NCI-H146 treated with DMSO at 0.1 percent for 48 hours (cell line): ENCODE results near the gene HOXC10.

Source experiments
- DNase-seq: peaks from one replicate; lab custom pipeline; 2025; ENCODE audit not compliant: unreplicated experiment; lab: John Stamatoyannopoulos, UW

The HOXC10 gene

DNA sequence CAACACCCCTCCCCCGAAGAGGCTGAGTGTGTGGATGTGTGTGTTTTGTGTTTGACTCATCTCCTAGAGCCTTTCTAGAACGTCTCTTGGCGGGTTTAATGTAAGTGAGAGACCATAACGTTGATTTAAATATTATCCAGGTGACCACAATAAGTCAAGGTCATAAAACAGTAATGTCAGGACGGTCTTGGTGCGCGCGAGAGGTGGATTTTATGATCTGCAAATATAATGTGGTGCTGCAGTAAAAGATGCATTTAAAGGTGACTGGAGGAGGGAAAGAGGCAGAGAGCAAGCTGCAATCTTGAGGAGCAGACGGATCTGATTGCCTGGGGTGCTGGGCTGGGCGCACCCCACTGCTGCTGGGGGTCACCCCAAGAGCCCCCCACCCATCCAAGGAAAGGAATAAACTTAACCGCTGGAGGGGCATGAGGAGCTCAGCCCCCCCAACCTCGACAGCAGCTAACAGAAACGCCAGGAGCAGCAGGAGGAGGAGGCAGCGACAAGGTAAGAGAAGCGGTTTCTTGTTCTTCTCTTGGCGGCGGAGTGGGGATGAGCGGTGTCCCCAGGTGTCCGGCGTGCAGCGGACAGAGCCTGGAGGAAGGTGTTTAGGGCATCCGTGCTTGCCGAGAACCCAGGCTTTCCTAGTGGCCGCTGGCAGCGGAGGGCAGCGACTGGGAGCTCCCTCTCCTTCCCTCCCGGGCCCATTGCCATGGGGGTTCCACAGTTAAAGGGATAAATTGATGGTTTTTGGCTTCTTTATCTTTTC lies 5.5 kb downstream of the HOXC10 start:
- no peak for DNase-seq

DNA sequence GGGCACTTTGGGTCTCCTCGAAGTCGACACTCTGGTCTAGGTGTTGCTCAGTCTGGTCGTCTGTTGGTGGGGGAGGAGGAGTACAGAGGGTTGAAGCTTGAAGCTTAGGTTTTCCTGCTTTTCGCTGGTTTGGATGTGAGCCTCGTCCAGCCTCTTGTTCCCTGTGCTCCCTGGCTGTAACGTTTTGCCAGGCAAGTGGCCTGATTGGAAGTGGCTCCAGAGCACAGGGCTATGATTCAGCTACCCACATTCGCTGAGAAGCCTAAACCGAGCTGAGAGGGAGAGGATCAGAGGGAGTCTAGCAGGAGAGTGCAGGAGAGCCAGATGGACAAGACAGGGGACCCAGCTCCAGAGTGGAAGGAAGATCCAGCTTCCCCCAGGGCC lies 6.1 kb downstream of the HOXC10 start:
- DNase-seq = no peak

DNA sequence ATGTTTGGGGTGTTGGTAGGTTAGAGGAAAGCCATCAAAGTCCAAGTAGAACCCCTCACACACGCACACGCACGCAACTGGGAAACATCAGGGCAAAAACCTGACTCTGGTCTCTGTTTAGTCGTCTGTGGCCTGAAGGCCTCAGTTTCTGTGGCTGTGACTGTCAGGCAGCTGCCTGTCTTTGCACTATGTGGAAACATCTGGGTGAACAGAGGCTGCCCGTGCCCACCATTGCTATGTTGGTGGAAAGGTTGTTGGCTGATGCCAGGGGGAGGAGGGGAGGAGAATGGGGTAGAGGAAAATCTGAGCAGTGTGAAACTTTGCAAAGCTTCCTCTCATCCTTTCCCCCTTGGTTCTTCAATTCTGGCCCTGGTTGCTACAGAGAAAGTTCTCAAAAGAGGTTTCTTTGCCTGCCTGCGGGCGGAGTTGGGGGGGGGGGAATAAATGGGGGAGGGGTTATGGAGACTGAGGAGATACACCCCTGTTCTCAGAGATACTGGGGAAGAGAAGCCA lies 7.5 kb downstream of the HOXC10 start:
- DNase-seq = no peak

DNA sequence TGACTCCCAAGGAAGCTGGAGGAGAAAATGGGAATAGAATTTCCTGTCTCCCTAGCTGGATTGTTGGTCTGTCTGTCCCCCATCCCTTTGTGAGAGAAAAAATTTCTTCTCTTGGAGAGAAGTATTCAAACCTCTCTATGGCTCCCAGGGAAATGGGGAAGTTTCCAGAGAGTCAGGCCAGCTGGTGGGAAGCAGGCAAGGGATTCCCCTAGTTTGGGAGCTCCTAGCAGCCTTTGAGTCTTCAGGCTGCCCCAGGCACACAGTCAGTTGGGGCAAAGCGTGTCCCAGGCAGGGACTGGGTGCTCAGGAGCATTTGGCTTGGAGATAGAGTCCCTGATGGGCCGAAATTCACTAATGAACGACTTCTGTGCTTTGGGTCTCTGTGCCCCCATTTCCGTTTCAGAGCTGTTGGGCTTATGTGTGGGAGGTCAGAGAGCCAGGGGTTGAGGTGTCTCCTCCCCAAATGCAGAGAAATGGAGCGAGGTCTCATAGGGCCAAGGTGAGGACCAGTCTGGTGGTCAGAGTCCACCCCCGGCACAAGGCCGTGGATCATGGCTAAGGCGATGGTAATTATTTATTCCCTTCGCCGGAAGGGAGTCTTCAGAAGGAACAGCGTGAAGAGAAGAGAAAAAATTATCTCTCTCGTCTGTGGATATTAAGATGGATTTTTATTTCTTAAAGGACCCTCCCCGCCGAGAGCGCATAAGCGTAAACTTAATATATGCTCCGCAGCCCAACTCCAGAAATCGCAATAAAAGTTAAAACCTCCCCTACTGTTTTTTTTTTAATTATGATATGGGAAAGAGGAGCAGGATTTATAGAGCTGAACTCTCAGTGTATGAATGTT lies 8.4 kb downstream of the HOXC10 start:
- no peak for DNase-seq

DNA sequence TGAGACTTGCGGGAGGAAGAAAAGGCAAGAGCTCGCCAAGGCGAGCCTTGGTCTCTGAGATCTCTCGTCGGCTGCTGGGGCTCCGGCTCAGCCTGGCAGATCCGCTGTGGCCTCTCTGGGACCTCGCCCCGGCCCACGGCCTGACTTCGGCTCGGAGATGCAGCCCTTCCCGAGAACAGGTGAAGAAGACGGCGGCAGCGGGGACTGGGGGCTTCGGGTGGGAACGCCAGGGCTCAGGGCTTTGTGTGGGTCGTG lies 9.0 kb downstream of the HOXC10 start:
- no peak for DNase-seq

DNA sequence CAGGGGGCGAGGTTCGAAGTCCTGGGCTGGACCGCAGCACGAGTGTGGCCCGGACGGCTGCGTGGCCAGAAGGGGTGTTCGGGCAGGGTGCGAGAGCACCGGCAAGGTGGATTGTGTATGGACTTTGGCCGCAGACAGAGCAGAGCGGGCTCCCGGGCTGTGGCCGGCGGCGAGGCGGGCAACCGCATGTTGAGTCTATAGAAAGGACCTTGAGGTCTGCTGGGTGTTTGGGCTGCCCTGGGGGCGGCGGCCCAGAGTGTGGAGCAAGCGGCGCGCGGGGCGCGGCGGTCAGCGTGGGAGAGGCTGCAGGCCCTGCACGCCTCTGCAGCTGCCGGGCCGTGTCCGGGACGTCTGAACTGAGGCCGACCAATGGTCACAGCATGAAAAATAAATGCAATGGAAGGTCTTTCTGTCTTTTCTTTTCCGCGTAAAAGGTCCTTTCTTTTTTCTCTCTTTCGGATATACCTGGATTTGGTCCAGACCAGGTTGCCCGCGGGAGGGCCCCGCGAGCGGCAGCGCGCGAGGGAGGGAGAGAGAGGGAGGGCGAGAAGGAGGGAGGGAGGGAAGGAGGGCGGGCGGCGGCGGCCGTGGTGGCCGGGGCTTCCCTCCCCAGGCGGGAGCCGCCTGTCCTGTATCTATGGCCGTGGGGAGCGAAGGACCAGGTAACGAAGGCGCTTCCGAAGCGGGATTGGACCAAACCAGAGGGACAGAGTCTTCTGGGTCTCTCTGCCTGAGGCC lies 9.5 kb downstream of the HOXC10 start:
- no peak for DNase-seq

DNA sequence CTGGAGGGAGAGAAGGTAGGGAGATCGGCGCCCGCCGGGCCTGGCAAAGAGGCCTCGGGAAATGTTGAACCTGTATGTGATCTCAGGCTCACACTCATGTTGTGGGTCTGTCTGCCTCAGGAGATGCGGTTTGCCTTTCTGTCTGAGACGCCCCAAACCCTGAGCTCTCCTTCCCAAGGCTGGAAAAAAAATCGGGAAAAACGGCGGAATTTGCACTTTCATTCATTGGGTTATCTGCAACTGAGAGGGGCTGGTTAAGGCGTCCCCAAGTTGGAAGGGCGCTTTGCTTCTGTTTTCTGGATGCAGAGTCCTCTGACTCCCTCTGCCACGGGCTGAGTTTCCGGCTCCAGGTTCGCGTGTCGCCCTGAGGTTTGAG lies 10.0 kb downstream of the HOXC10 start:
- no peak for DNase-seq

DNA sequence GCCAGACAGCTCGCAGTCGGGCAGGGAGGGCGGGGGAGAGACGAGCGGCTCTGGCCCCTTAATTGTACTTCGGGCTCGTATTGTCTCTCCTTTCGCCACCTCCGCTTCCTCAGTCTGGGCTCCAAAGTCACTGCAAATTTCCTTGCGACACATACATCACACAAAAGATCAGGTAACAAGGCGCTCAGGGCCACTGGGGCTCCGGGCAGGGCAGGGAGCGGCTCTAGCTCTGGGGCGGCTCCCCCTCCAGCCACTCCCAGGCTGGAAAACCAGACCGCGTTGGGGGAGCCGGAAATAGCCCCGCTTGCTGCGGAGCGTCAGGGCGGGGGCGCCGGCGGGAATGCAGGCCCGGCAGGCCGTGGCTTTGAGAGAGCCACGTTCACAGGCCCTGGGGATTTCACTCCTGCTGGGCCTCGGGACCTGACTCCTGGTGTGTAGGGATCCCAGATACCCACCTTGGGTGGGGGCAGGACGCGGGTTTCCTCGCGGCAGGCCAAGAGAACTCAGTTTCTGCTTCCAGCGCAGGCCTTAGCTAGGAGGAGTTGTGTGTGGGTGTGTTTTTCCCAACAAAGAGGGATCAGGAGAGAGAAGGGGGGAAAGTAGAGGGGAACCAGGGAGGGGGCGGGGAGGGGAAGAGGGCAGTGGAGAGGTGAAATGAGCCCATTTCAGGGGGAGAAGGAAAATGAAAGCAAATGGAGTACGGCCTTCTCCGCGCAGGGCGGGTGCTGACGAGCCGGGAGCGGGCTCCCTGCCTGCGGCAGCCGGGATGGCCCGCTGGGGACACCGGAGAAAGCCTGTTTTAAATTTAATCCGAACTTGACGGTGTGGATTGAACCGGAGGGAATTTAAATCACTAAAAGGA lies 10.7 kb downstream of the HOXC10 start:
- DNase-seq = peak; percentile 3

DNA sequence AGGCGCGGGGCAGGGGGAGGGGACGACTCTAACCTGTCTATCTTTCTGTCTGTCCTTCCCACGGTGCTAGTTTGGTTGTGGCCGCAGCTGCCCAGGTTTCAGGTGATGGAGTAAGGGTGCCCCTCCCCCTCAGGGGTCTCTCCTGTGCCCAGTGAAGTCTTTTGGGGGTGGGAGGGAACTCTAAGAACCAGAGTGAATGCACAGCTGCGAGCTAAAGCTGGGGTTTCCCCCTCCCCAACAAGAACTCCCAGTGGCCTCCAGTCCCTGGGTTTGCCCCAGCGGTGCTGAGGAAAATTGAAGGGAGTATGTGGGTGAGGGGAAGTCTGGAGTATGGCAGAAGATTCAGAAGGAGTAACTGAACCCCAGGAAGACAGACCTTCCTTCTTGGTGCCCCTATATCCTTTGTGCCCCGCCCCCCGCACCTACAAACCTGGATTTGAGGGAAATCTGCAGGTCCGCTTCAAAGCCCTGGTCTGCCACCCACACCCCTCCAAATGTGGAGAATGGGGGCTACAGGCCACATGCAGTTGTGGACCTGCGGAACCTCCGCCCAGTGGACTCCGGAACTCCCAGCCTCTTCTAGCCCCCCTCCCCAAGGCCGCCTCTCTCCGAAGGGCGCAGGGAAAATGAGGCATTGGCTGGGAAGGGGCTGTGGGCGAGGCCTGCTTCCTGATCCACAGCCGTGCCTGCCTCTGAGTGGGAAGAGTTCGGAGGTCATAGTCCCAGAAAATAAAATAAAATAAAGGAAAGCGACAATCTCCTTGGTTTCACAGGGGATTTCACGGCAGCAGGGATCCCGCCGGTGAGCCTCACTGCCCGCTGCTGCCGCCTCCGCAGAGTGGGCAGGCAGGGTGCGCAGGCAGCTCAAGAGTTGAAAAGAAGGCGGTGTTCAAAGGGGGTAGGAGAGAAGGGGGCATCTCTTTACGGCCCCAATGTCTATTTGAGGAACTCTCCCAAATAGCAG lies 11.6 kb downstream of the HOXC10 start:
- DNase-seq = no peak

DNA sequence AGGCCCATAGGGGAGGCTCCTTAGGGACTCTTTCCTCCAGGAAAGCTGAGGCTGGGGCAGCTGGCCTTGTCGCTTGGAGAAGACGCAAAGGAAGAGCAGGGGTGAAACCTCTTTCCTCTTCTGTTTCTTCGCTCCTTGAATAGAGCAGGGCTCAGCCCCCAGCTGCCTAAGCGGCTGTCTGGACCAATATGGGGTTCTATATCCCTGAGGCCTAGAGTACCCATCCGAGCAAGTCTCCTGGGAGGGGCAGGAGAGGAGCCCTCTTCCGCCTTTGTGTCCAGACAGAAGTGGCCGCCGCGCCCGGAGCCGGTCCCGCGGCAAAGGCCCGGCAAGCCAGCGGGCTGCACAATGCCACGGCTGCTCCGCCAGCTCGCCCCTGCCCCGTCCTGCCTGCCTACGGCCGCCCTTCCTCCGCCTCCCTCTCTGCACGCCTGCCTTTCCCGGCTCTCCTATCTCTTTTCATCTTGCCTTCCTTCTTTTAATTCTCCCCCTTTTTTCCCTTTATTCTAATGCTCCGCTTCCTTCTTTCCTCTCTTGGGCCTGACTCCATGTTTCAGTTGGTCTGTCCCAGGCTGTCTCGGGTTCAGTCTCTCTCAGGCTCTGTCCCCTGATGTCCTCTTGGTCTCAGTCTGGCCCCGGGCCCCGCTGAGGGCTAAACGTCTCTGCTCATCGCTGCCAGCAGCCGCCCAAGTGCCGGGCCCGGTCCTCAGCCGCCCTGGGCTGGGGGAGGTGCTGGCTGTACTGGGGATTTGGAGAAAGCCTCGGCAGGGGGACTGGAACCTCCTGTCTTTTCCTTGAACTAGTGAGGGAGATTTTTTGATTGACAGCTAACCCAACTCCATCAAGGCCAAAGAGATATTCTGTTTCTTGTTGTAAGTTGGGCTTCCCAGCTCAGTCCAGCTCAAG lies 12.5 kb downstream of the HOXC10 start:
- DNase-seq = no peak

DNA sequence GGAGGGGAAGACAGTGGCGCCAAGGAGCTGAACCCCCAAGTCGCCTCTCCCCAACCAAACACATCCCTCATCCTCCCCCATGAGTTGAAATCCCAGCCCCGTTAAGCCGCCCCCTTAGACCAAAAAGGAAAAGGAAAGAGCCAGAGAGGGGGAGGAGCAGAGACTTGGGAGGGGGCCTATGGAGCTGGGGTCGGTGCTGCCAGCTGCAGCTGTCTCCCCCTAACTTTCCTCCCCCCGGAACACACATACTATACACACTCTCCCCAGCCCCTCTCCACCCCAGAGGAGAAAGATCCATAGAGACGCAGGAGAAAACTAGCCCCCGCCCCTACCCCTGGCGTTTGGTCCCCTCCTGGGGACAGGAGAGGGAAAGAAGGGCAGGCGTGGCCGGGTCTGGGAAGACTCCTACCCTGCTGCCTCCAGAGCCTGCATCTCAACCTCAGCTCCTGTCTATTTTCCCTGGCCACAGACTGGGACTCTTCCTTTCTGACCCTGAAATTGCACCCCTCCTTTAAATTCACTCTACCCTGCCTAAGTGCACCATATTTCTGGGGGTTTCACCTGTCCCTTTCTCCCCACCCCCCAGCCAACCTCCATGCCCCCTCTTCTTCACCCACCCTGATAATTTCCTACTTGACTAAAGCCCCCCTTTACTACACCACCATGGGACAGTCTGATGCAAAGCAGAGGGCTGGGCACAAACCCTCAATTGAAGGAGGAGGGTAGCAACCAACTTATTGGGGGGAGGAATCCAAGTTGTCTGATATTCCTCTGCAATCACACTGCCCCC lies 13.4 kb downstream of the HOXC10 start:
- no peak for DNase-seq

DNA sequence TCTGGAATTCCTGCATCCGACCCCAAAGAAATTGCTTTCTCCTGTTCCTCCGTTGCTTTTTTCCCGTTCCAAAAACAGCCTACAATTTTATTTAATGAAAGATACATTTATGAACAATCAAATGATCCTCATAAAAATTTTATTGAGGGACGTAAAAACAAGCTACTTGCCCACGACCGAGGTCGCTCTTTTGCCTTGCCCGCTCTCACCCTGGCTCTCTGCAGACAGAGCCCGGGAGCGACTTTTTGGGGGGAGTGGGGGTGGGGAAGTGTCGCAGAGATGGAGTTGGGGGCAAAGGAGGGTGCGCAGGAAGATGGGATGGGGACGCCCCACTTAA lies 13.9 kb downstream of the HOXC10 start:
- DNase-seq = no peak

DNA sequence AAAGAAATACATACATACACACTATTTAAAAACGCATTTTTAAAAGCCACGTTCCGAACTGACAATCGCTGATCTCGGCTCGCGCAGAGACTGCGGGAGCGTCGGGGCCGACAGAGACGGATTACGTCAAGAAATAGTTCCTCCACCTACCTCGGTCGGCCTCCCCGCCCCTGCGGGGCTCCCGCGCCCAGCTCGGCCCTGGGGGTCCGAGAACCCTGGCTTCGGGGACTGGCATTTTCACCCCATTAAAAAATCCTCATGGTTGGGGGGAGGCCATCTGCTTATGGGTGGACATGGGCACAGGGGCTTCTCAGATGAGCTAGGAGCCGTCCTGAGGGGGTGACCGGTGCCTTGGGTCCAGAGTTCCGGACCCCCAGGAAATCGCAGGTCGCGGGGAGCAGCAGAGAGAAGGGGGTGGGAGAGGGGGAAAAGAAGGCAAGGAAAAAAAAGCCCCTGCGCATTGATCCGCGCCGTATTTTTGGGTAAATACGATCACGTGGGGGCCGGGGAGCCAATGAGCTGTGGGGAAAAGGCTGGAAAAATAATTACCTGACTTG lies 14.7 kb downstream of the HOXC10 start:
- DNase-seq = no peak

DNA sequence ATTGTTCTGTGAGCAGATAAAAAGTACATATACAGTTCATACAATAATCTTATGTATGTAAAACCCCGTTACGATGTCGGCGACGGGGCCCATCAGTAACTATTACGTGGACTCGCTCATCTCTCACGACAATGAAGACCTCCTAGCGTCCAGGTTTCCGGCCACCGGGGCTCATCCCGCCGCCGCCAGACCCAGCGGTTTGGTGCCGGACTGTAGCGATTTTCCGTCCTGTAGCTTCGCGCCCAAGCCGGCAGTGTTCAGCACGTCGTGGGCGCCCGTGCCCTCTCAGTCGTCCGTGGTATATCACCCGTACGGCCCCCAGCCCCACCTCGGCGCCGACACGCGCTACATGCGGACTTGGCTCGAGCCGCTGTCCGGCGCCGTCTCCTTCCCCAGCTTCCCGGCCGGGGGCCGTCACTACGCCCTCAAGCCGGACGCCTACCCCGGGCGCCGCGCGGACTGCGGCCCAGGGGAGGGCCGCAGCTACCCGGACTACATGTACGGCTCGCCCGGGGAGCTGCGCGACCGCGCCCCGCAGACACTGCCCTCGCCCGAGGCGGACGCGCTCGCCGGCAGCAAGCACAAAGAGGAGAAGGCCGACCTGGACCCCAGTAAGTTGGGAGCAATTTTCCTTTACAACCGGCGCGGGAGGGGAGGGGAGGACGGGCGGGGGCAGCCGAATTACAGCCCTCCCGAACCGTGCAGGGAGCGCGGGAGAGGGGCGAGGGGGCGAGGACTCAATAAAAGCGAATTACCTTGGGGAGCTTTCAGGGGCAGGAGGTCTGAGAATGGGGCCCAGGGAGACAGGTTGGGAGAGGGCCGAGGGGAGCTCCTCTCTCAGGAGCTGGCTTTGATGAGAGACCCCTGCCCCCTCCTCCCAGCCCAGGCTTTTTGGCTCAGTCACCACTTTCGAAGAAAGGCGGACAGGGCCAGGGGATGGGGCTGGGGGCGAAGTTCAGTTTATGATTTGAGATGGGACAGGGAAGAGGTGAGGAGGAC lies 15.5 kb downstream of the HOXC10 start, which contains the start of gene HOXC9:
HOXC9 (plus strand) TSS at position 46 of the 999 bp plus-strand sequence; CDS start at position 74, 28 bp downstream.
- no peak for DNase-seq

DNA sequence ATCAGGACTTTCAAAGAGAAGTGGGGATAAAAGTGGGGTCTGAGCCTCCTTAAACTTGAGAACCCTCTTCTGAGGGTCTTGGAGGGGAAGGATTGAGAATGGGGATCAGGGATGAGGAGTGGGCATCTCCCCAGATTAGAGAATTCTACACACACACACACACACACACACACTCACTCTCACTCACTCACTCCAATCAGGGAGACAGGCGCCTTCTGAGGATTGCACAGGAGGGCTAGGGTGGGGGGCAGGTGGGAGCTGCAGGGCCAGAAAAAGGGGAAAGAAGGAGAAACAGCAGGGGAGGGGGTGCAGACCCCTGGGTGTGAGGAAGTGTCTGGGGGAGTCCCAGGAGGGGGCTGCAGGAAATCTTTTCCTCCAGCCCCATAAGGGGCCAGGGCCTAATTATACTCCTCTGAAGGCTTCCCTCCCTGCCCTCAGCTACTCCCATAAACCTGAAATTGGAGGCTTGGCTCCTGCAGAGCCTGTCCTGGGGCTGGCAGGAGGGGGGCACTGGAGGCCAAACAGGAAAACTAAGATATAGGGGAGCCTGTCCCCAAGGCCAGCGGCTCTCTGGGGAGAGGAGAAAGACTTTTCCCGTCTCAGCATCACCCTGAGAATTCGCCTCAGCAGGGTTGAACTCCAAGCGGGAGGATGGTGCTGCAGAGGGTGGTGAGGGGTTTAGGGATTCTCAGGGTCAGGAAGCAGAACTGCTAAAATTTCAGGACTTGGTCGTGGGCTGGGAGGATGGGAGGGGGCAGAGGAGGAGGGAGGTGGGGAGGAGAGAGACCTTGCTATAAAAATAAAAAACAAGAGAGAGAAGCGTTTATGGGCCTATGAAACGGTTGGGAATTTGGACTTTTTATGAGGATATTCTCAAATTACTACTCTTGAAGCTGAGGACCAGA lies 16.6 kb downstream of the HOXC10 start:
- no peak for DNase-seq
